PC-3 (cell line): Measurements from ENCODE around the gene PCGF1. TPM values are rescaled to one million over a fixed set of nuclear protein-coding genes. Genes with fewer than 3 reads are reported as not detected.

Source experiments
- ATAC-seq: fragments of 200-7000 bp; cut with Tn5 transposase; 2 replicates; pipeline ENCODE4 v1.9.1; 2020; ENCODE audit warnings: mild to moderate bottlenecking, moderate library complexity
- BruUV-seq: library from RNA; stranded (reverse); fragments of 400-500 nt; replicated peaks from 2 replicates; lab custom pipeline; 2021; lab: Mats Ljungman, UMichigan
- CTCF ChIA-PET: fragments of 300-600 bp; sonication (Branson Sonifier 250); formaldehyde crosslinking; loops from one replicate; lab custom pipeline; 2022; ENCODE audit warnings: antibody characterized with exemption; lab: Charles Lee
- POLR2A ChIA-PET: fragments of 300-600 bp; sonication (Branson Sonifier 250); formaldehyde crosslinking; loops from one replicate; lab custom pipeline; 2022; ENCODE audit warnings: antibody characterized with exemption; ENCODE audit not compliant: unreplicated experiment; lab: Charles Lee
- DNase-seq: peaks from one replicate; pipeline ENCODE4 v3.0.0-alpha.2; 2015
- H2AFZ ChIP-seq: fragments of 300-600 bp; sonication (generic); 2 replicates; pipeline ENCODE4 v1.6.0; 2016; ENCODE audit warnings: antibody characterized with exemption, low read length
- H3F3A ChIP-seq: fragments of 300-600 bp; sonication (generic); one replicate; pipeline ENCODE4 v1.6.0; 2017; ENCODE audit warnings: antibody characterized with exemption, low read length, control low read depth, mild to moderate bottlenecking; ENCODE audit not compliant: unreplicated experiment
- H3K27ac ChIP-seq: fragments of 300-600 bp; sonication (generic); 2 replicates; pipeline ENCODE4 v1.5.1; 2016; ENCODE audit warnings: mild to moderate bottlenecking, low read length
- H3K27me3 ChIP-seq: fragments of 300-600 bp; sonication (generic); 2 replicates; pipeline ENCODE4 v1.6.1; 2016; ENCODE audit warnings: low read length, mixed read lengths
- H3K36me3 ChIP-seq: fragments of 300-600 bp; sonication (generic); 2 replicates; pipeline ENCODE4 v1.6.1; 2016; ENCODE audit warnings: low read depth, mixed run types, low read length, mixed read lengths
- H3K4me1 ChIP-seq: fragments of 300-600 bp; sonication (generic); 2 replicates; pipeline ENCODE4 v1.5.1; 2016; ENCODE audit warnings: low read length; ENCODE audit not compliant: insufficient read depth
- H3K4me2 ChIP-seq: fragments of 300-600 bp; sonication (generic); 2 replicates; pipeline ENCODE4 v1.6.0; 2016; ENCODE audit warnings: low read length
- H3K4me3 ChIP-seq: fragments of 300-600 bp; sonication (generic); 2 replicates; pipeline ENCODE4 v1.5.1; 2016; ENCODE audit warnings: mild to moderate bottlenecking, low read length, mixed read lengths
- H3K79me2 ChIP-seq: fragments of 300-600 bp; sonication (generic); 2 replicates; pipeline ENCODE4 v1.6.1; 2017; ENCODE audit warnings: low read length, mixed read lengths
- H3K9ac ChIP-seq: fragments of 300-600 bp; sonication (generic); 2 replicates; pipeline ENCODE4 v1.6.0; 2016; ENCODE audit warnings: mild to moderate bottlenecking, low read length
- H3K9me2 ChIP-seq: fragments of 300-600 bp; sonication (generic); replicated peaks from 2 replicates; pipeline ENCODE4 v1.6.1; 2016; ENCODE audit warnings: mixed run types, low read length, mixed read lengths
- H3K9me3 ChIP-seq: fragments of 300-600 bp; sonication (generic); 2 replicates; pipeline ENCODE4 v1.6.1; 2016; ENCODE audit warnings: low read length, mixed read lengths
- H4K20me1 ChIP-seq: fragments of 300-600 bp; sonication (generic); 2 replicates; pipeline ENCODE4 v1.6.1; 2016; ENCODE audit warnings: low read length, mixed read lengths
- EZH2 ChIP-seq: fragments of 300-600 bp; sonication (generic); IDR thresholded peaks from one replicate; pipeline ENCODE4 v1.6.1; 2017; ENCODE audit warnings: antibody characterized with exemption, mild to moderate bottlenecking, low read length; ENCODE audit not compliant: unreplicated experiment
- EZH2phosphoT487 ChIP-seq: fragments of 300-600 bp; sonication (generic); IDR thresholded peaks from 2 replicates; pipeline ENCODE4 v1.6.1; 2018; ENCODE audit warnings: mild to moderate bottlenecking, antibody characterized with exemption, low read length, borderline replicate concordance
- intact Hi-C: fragments of 100-400 bp; cut with micrococcal nuclease; formaldehyde crosslinking; loops from 2 replicates; pipeline ENCODE4 v1.9.0; 2023
- total RNA-seq: library from RNA; depleted of rRNA; stranded (reverse); fragments of >200 nt; gene quantifications from 2 replicates; pipeline ENCODE4 v1.2.3, GENCODE V29; 2014
- TF ChIP-seq, protein P1 (sequence below): fragments of 300-600 bp; sonication (generic); conservative IDR thresholded peaks from 2 replicates; pipeline ENCODE4 v1.5.1; 2017; ENCODE audit warnings: antibody characterized with exemption, low read depth, mild to moderate bottlenecking, low read length

The PCGF1 gene
- total RNA-seq, 1 experiment from 2014 or later, result 35.7 TPM

DNA sequence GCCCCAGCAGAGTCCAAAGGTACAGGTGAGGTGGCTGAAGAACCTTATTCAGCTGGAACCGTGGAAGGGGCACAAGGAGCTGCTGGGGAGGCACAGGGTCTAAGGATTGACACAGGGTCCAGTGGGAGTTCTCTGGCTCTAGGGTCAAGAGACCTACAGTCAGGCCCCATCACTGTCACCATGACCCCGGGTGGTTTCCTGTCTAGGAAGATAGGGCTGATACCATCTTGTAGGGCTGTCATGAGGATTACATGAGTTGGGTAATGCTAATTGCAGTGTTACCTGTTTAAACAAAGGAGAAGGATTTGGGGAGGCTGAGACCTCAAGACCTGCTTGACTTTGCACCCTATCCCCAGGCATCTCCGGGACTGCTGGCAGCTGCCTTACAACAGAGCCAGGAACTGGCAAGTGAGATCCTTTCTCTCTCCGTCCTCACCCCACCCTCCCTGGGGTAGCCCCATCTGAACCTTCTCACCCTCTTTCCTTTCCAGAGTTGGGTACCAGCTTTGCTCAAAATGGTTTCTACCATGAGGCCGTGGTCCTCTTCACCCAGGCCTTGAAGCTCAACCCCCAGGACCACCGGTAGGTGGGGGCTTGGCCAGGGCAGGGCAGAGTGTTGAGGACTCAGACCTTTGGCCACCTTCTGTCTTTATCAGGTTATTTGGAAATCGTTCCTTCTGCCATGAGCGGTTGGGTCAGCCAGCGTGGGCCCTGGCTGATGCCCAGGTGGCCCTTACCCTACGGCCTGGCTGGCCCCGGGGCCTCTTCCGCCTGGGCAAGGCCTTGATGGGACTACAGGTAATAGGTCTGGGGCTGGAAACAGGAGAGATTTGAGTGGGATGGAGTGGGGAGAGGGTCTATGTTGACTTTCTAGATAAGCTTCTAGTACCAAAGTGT is 15.6 kb downstream of the PCGF1 start:
- intact Hi-C loops, result no loop called here
- CTCF ChIA-PET, result no interaction called here
- POLR2A ChIA-PET, result no interaction called here

DNA sequence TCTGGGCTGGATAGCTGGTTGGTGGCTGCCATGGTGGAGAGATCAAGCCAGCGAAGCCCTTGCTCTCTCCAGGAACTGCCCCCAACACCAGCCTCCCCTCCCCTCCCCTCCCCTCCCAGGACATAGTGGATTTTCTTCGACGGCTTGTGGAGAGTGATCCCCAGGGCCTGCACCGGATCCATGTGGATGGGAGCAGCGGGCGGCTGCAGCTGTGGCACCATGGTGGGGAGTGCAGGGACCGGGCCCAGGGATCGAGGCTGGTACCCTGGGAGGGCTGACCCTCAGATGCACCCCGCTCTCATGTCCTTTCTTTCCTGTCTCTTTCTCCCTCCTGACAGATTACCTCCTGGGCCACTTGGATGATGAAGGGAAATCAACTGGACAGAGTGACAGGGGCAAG is 17.6 kb downstream of the PCGF1 start:
- H3K27me3 ChIP-seq, result no peaks in the 10 kb centered on the region
- no peaks in the 10 kb centered on the region for H3K9me2 ChIP-seq
- H3K4me3 ChIP-seq, result no peak overlapping the region
- H3K4me1 ChIP-seq, result peaks cover 9% of the 10 kb centered on the region
- H3K36me3 ChIP-seq, result peaks cover 28% of the 10 kb centered on the region
- no peaks in the 10 kb centered on the region for H3K9me3 ChIP-seq
- no peak overlapping the region for H3K9ac ChIP-seq
- H4K20me1 ChIP-seq, result no peaks in the 10 kb centered on the region
- no TSS peak for BruUV-seq
- DNase-seq (no peak), ATAC-seq (no peak)
- CTCF ChIA-PET, result no interaction called here
- no peaks in the 10 kb centered on the region for H3K79me2 ChIP-seq
- POLR2A ChIA-PET, result no interaction called here
- H3K4me2 ChIP-seq, result no peak overlapping the region
- H2AFZ ChIP-seq, result no peak overlapping the region
- no peak overlapping the region for H3K27ac ChIP-seq
- intact Hi-C loops, result no loop called here
- no peak for TF ChIP-seq EZH2phosphoT487
- TF ChIP-seq, protein P1, sequence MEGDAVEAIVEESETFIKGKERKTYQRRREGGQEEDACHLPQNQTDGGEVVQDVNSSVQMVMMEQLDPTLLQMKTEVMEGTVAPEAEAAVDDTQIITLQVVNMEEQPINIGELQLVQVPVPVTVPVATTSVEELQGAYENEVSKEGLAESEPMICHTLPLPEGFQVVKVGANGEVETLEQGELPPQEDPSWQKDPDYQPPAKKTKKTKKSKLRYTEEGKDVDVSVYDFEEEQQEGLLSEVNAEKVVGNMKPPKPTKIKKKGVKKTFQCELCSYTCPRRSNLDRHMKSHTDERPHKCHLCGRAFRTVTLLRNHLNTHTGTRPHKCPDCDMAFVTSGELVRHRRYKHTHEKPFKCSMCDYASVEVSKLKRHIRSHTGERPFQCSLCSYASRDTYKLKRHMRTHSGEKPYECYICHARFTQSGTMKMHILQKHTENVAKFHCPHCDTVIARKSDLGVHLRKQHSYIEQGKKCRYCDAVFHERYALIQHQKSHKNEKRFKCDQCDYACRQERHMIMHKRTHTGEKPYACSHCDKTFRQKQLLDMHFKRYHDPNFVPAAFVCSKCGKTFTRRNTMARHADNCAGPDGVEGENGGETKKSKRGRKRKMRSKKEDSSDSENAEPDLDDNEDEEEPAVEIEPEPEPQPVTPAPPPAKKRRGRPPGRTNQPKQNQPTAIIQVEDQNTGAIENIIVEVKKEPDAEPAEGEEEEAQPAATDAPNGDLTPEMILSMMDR, result no peak
- TF ChIP-seq EZH2, result no peak
- no peaks in the 10 kb centered on the region for H3F3A ChIP-seq

More for the DNA sequence above, 15.6 kb downstream of the PCGF1 start:
- Histone ChIP-seq H3K27ac (no peak overlapping the region), H3F3A (no peaks in the 10 kb centered on the region), H3K9me3 (no peaks in the 10 kb centered on the region), H3K79me2 (no peaks in the 10 kb centered on the region), H3K27me3 (no peaks in the 10 kb centered on the region), H2AFZ (no peak overlapping the region), H3K9me2 (no peaks in the 10 kb centered on the region), H3K36me3 (peaks cover 28% of the 10 kb centered on the region), H4K20me1 (no peaks in the 10 kb centered on the region), H3K4me2 (no peak overlapping the region), H3K4me1 (peaks cover 9% of the 10 kb centered on the region), H3K9ac (no peak overlapping the region), H3K4me3 (no peak overlapping the region)
- DNase-seq (no peak), ATAC-seq (no peak)
- BruUV-seq, result no TSS peak
- TF ChIP-seq, protein P1, result no peak
- TF ChIP-seq EZH2phosphoT487 (no peak), EZH2 (no peak)
